ENCODE measurements around the gene FGD4.

- TF ChIP-seq CTCF (IDR thresholded peaks at IDR 0.05): no peak
- TF ChIP-seq POLR2A (IDR thresholded peaks at IDR 0.05): no peak
Measured at GRCh38 chr12:32418221-32418620, 18.9 kb downstream of the FGD4 start.
